GM12878 (cell line): ENCODE results near the gene PTPN12. TPM values are rescaled to one million over a fixed set of nuclear protein-coding genes. Genes with fewer than 3 reads are reported as not detected.
"Not testable (repeated sequence)": the region's sequence is repeated elsewhere in the genome, so short reads cannot be mapped to it uniquely, and the experiment has no call there.

ENCODE experiments used
- ATAC-seq: fragments of 200-7000 bp; cut with Tn5 transposase; 3 replicates; pipeline ENCODE4 v1.9.1; 2020; ENCODE audit warnings: mild to moderate bottlenecking, moderate library complexity
- BruUV-seq: library from RNA; stranded (reverse); fragments of 400-500 nt; replicated peaks from 2 replicates; lab custom pipeline; 2021; lab: Mats Ljungman, UMichigan
- CTCF ChIA-PET: fragments of 300-600 bp; sonication (Branson Sonifier 250); formaldehyde crosslinking; extraction: SDS; loops from one replicate; lab custom pipeline; 2021; ENCODE audit warnings: inconsistent platforms; lab: Yijun Ruan, JAX
- POLR2A ChIA-PET: fragments of 350-600 bp; formaldehyde crosslinking; extraction: SDS; loops from one replicate; lab custom pipeline; 2021; ENCODE audit warnings: inconsistent platforms; lab: Charles Lee
- RAD21 ChIA-PET: fragments of 300-600 bp; sonication (Branson Sonifier 250); formaldehyde crosslinking; loops from one replicate; lab custom pipeline; 2023; ENCODE audit warnings: antibody characterized with exemption; ENCODE audit not compliant: unreplicated experiment; lab: Charles Lee
- SMC1A ChIA-PET: fragments of 300-600 bp; sonication (Branson Sonifier 250); formaldehyde crosslinking; loops from one replicate; lab custom pipeline; 2023; ENCODE audit not compliant: unreplicated experiment, uncharacterized antibody; lab: Charles Lee
- DNase-seq: peaks from one replicate; pipeline ENCODE4 v3.0.0-alpha.2; 2011; ENCODE audit warnings: low read depth, low spot score
- FAIRE-seq: peaks from 3 replicates; lab custom pipeline; 2011; peaks lifted over from hg19 to GRCh38; lab: Jason Lieb, UNC
- H2AFZ ChIP-seq: 2 replicates; pipeline ENCODE4 v1.6.0; 2011; ENCODE audit warnings: low read depth, low read length, control low read depth; ENCODE audit not compliant: control insufficient read depth
- H3K27ac ChIP-seq: 2 replicates; pipeline ENCODE4 v1.5.1; 2011; ENCODE audit warnings: control low read depth; ENCODE audit not compliant: control insufficient read depth, insufficient read depth
- H3K27me3 ChIP-seq, 2 experiments: replicated peaks in 1 of 2; 2 replicates each; pipeline versions ENCODE4 v1.6.0 to v1.6.1; 2011; ENCODE audit warnings: low read length in 1 of 2; ENCODE audit not compliant: control insufficient read depth in 2 of 2, insufficient read depth in 2 of 2
- H3K36me3 ChIP-seq, 2 experiments: 2 replicates each; pipeline ENCODE4 v1.5.1; 2011; ENCODE audit warnings: low read length in 1 of 2; ENCODE audit not compliant: control insufficient read depth in 2 of 2, insufficient read depth in 2 of 2
- H3K4me1 ChIP-seq: 2 replicates; pipeline ENCODE4 v1.6.1; 2011; ENCODE audit warnings: mild to moderate bottlenecking, low read length, moderate library complexity, mixed read lengths; ENCODE audit not compliant: control insufficient read depth, insufficient read depth
- H3K4me2 ChIP-seq: 2 replicates; pipeline ENCODE4 v1.6.0; 2011; ENCODE audit warnings: control low read depth; ENCODE audit not compliant: control insufficient read depth, insufficient read depth
- H3K4me3 ChIP-seq: fragments of 200-600 bp; sonication (generic); 2 replicates; pipeline ENCODE4 v1.5.1; 2016
- H3K79me2 ChIP-seq: 2 replicates; pipeline ENCODE4 v1.6.0; 2011; ENCODE audit warnings: low read length; ENCODE audit not compliant: control insufficient read depth, insufficient read depth
- H3K9ac ChIP-seq: 2 replicates; pipeline ENCODE4 v1.8.0; 2011; ENCODE audit warnings: low read length, control low read depth, mixed read lengths; ENCODE audit not compliant: control insufficient read depth, insufficient read depth
- H3K9me3 ChIP-seq: replicated peaks from 3 replicates; pipeline ENCODE4 v1.5.1; 2011; ENCODE audit warnings: mild to moderate bottlenecking, low read length; ENCODE audit not compliant: control insufficient read depth, insufficient read depth
- H4K20me1 ChIP-seq: 2 replicates; pipeline ENCODE4 v1.6.0; 2011; ENCODE audit not compliant: control insufficient read depth, insufficient read depth
- CREM ChIP-seq: IDR thresholded peaks from 2 replicates; pipeline ENCODE4 v1.6.1; 2014; ENCODE audit warnings: antibody characterized with exemption, low read depth
- ESRRA ChIP-seq: IDR thresholded peaks from 2 replicates; pipeline ENCODE4 v1.6.1; 2012; ENCODE audit warnings: mild to moderate bottlenecking, low read length, improper control_type of control experiment
- KDM1A ChIP-seq: fragments of 200-600 bp; sonication (generic); IDR thresholded peaks from 2 replicates; pipeline ENCODE4 v1.6.1; 2016; ENCODE audit warnings: borderline replicate concordance
- NR2F1 ChIP-seq: fragments of 450-650 bp; conservative IDR thresholded peaks from 2 replicates; pipeline ENCODE4 v1.6.1; 2017; ENCODE audit warnings: mild to moderate bottlenecking
- SKIL ChIP-seq: fragments of 450-650 bp; IDR thresholded peaks from 2 replicates; pipeline ENCODE4 v1.6.1; 2017; ENCODE audit warnings: mild to moderate bottlenecking, low read depth, inconsistent platforms; ENCODE audit not compliant: poor library complexity, severe bottlenecking
- WGBS: methylation state at CpG from one replicate; pipeline ENCODE4 v1.1.6; 2016; ENCODE audit warnings: low lambda C conversion rate; ENCODE audit not compliant: insufficient replicate concordance, insufficient coverage; ENCODE audit errors: missing lambda C conversion rate; 5-methylcytosine and 5-hydroxymethylcytosine counted together
- in situ Hi-C: fragments of 300-500 bp; cut with MboI; formaldehyde crosslinking; loops from 9 replicates; pipeline ENCODE4 v1.14.3; 2018; ENCODE audit warnings: mixed read lengths
- intact Hi-C: fragments of 100-400 bp; cut with micrococcal nuclease; formaldehyde crosslinking; loops from one replicate; pipeline ENCODE4 v1.14.2; 2022; ENCODE audit not compliant: unreplicated experiment
- polyA plus RNA-seq, 11 experiments: library from polyadenylated mRNA; depleted of rRNA in 4 of 11; unstranded in 6 of 11; stranded (reverse) in 5 of 11; fragments of >200 nt; fragmentation: Nextera tagmentation in 4 of 11; fragmentation: Illumina TruSeq in 1 of 11; extraction: Ambion mirVana in 4 of 11; extraction: Trizol in 1 of 11; gene quantifications; 1 replicate in 1 of 11; 2 replicates in 10 of 11; pipeline versions ENCODE4 v1.2.1 to v1.2.3, GENCODE V29; 2011 to 2016; ENCODE audit warnings: inconsistent platforms in 2 of 11, missing spikeins in 2 of 11, low read depth in 1 of 11
- total RNA-seq, 4 experiments: library from RNA; depleted of rRNA in 3 of 4; stranded (reverse); fragments of >200 nt in 3 of 4; fragmentation: Illumina TruSeq in 1 of 4; extraction: Trizol in 1 of 4; gene quantifications; 2 replicates each; pipeline versions ENCODE4 v1.2.1 to v1.2.3, GENCODE V29; 2013 to 2021

Gene PTPN12
- total and polyA plus RNA-seq, 10 of the 15 experiments (the other 5 are each of a cell fraction or from before 2014, with no cell fraction given) = 6.6 to 52.9 (median 17.4) TPM

GRCh38 chr7:77520261-77520660 is 16.8 kb upstream of the PTPN12 start (continued):
- TF ChIP-seq ESRRA (no peak), CREM (no peak), SKIL (no peak), NR2F1 (no peak), KDM1A (no peak)

GRCh38 chr7:77521537-77521936 is 15.6 kb upstream of the PTPN12 start:
- DNase-seq, H2AFZ ChIP-seq, H3K4me2 ChIP-seq, RAD21 ChIA-PET, CTCF ChIA-PET, H3K36me3 ChIP-seq, intact Hi-C loops, in situ Hi-C loops, ATAC-seq, H3K27ac ChIP-seq, H3K9me3 ChIP-seq, H3K4me3 ChIP-seq, H4K20me1 ChIP-seq, H3K27me3 ChIP-seq, H3K9ac ChIP-seq, H3K79me2 ChIP-seq, BruUV-seq, FAIRE-seq, H3K4me1 ChIP-seq: not testable (repeated sequence)
- POLR2A ChIA-PET = interaction anchor here (1.8 kb wide), 1 partner anchor 15 kb away, joined by 7 read pairs; no protein-coding TSS in a partner anchor
- 85% methylated on average over 5 of the region's 5 CpGs for WGBS
- SMC1A ChIA-PET = interaction anchor here (1.0 to 2.9 kb wide), 2 partner anchors 8 to 53 kb away, joined by 3 to 12 read pairs; no protein-coding TSS in a partner anchor
